Measurements from ENCODE around the gene PTGES2.
A peak's percentile ranks its signal among the peaks of the same experiment; 100 is the strongest.
"Not testable (repeated sequence)": the region's sequence is repeated elsewhere in the genome, so short reads cannot be mapped to it uniquely, and the experiment has no call there.

The PTGES2 gene

DNA sequence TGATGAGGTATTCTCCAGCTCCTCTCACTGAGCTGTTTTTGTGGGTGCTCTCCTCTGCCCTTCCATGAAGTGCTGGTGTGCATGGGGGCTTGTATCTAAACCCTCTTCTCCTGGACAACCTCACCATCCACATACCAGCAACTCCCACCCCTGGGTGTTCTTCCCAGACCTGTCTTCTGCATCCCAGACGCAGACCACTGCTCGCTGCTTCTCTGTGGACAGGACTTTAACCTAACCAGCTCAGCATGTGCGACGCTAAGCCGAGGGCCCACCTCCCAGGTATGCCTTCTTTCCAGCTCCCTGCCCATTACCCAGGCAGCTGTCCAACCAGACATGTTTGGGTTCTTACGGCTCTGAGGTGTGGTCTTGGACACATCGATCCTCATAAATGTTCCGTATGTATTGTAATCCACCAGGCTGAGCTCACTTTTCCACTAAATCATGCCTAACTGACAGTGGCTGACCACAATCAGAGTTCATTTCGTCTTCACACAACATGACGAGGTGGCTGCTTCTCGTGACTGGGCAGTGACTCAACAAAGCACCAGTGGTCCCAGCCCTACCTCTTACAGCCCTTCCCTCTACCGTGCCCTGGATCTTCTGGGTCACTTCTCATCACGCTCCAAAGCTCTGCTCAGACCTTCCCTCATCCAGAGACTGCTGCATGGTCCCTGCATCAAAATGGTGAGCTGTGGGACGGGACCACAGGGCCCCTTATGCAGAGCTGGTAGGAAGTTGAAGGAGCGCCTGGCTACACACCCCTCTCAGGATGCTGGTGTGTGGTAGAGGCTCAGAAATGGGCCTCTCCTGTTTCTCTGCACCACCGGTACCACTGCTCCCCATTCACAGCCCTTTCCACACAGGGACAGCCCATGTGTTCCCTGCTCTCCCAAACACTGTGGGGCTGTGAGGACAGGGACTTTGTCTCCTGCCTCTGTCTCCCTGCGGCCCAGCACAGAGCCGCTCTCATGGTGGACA is 9.6 kb upstream of the PTGES2 start:
- DNase-seq = no peak

DNA sequence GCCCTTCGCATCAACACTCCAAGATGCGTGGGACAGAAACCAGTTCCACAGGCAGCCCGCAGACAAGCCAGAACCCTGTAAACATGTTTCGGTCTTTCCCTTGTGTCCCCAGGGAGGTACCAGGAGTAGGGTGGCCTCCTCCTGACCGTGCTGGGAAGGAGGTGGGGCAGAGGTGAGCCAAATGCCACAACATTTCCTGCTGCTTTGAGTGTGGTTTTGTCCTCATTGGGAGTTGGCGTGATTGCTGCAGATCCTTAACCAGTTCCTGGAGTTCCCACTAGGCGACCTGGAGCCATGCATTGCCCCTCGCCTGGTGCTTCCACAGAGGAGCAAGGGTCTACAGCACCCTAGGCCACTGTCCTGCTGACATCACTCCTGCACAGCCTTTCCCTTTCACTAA is 8.0 kb upstream of the PTGES2 start:
- DNase-seq = not testable (repeated sequence)

DNA sequence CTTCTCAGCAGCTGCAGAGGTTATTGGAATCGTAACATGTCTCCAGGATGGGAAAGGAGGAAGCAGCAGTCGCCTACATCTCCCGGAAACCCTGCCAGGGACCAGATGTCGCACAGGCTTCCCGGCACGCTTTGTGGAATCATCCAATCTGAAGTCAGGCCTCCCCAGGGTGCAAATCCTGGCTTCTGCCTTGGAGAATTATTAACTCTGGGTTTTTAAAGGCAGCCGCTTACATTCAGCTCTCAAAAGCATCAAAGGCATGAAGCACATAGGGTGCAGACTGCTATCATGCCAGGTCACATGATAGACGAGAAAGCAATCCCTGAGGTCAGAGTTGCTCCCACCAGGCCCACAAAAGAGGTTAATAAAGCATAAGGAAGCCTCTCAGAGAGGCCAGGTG is 4.6 kb upstream of the PTGES2 start:
- not testable (repeated sequence) for DNase-seq

DNA sequence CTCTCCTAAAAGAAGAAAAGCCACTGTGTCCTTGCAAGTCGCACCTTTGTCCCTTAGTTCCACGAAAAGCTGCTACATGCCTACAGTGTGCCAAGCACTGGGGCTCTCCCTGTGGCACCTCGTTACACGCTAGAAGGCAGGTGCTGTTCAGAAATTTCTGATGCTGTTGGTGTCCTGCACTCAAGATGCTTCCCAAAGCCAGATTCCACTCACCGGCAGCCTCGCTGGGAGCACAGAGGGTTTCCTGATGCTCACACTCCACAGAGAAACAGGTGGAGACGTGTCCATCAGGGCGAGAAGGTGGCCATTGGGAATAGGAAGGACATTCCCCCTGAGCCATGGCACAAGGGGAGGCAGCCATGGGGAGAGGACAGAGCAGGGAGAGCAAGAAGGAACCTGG is 3.8 kb upstream of the PTGES2 start:
- DNase-seq = not testable (repeated sequence)

DNA sequence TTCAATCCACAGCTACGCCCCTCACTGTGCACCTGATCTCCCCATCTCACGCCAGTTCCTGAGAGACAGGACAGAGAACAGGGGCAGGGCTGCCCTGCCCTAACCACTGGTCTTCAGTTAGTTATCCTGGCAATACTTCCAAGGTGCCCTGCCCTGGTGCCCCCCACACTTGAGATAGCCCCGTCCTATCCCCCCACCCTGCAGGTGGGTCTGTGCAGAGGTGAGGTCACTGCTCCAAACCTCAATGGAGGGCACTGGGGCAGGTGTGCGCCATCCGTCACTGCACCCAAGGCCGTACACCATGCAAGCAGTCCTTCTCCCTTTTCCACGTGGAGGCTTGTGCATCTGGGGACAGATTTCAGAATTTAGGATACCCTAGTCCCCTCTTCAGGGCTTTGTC is 3.1 kb upstream of the PTGES2 start:
- DNase-seq = not testable (repeated sequence)

DNA sequence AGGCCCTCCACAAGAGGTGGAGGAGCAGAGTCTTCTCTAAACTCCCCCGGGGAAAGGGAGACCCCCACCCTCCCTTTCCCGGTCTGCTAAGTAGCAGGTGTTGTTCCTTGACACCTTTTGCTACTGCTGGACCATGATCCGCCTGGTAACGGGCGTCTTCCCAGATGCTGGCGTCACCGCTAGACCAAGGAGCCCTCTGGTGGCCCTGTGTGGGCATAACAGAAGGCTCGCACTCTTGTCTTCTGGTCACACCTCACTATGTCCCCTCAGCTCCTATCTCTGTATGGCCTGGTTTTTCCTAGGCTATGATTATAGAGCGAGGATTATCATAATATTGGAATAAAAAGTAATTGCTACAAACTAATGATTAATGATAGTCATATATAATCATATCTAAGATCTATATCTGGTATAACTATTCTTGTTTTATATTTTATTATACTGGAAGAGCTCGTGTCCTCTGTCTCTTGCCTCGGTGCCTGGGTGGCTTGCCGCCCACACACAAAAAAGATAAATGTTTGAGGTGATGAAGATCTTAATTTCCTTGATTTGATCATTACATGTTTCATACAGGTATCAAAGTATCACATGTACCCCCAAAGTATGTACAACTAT is 2.6 kb upstream of the PTGES2 start:
- DNase-seq = peak; percentile 68

DNA sequence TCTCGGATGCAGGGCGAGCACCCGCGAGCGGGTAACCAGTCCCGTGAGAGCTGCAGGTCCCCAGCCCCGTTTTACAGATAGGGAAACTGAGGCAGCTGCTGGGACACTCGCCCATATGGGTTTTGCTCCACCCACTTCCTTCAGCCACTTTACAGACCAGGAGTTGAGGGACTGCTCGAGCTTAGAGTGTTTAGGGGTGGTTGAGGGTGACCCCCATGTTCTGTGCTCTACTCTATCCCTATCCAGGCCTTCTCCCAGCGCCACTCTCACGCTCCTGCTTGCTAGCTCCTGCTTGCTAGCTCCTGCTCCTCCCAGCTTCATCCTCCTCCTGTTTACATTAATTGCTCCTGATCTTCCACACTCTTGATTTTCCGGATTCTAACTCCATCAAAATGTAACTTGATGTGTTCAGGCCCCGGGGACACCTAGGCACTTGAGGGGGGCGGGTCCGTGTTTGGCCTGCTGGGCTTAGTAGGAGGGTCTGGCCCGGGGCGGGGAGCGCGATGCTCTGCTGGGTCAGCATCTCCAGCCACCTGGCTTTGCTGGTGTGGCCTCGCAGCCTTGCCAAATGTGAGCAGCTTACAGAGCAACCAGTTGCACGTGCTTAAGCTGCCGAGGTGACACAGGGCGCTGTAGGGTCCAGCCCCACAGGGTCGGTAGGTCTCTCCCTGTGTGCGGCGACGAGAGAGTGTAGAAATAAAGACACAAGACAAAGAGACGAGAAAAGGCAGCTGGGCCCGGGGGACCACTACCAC is 1.5 kb upstream of the PTGES2 start:
- no peak for DNase-seq

DNA sequence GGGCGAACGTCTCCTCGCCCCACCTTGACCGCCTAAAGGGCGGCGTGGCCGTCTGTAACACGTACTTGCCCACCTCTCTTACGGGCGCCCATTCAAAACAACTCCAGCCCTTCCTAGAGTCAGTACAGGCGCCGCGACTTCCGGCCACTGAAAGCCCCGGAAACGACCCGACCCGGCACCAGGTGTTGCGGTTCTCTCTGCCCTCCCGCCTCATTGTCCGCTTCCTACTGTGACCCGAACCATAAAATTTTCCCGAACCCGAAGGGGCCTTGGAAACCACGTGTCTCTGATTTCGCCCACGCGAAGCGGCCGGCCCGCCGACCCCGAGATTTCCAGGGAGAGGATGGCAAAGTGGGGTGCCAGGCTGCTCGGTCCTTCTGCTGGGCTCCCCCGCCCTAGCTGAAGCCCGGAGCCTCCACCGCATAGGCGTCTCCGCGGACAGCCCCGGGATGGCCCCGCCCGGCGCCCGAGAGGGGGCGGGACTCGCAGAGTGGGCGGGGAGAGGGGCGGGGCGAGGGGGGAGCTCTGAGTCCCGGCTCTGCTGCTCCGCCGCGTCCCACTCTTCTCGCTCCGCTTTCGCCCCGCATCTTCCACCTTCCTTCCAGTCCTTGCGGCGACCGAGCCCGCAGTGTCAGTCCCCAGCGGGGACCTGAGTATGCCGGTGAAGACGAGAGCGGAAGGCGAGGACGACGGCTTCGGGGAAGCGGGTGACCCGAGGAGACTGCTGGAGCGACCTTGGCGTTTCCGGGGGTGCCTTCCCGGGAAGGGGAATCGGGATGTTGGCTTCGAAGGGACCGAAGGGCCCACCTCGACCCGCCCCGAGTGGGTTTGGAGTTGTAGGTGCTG is 684 bp upstream of the PTGES2 start:
- DNase-seq = peak; percentile 85

DNA sequence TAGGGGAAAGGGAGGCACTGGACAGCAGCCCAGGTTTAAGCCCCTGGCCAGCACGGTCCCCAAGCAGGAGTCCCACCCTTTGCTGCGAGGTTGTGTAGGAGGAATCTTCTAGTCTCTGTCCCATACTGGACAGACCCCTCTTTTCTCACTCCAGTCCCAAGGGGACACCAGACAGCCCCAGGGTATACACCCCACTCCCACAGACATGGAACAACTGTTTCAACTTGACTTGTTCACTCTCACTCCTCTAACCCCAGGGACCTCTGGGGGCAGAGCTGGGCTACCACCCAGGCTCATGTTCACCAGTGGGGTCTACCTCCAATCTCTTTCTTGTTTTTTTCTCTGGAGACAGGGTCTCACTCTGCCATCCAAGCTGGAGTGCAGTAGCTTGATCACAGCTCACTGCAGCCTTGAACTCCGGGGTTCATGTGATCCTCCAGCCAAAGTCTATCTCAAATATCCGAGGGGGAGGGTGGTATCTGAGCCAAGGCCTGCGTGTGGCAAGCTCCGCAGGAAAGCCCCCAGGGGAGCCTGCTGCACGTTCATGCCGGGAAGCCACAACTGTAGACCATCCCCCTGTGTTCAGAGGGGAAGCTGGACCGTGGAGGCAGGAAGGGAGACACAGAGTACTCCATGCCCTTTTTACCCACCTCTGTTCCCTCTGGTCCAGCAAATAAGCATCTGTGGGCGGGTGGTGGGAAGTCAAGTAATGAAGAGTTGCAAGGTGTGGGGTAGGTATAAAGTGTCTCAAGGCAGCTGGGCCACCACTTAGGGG is 1.8 kb downstream of the PTGES2 start:
- DNase-seq = no peak

DNA sequence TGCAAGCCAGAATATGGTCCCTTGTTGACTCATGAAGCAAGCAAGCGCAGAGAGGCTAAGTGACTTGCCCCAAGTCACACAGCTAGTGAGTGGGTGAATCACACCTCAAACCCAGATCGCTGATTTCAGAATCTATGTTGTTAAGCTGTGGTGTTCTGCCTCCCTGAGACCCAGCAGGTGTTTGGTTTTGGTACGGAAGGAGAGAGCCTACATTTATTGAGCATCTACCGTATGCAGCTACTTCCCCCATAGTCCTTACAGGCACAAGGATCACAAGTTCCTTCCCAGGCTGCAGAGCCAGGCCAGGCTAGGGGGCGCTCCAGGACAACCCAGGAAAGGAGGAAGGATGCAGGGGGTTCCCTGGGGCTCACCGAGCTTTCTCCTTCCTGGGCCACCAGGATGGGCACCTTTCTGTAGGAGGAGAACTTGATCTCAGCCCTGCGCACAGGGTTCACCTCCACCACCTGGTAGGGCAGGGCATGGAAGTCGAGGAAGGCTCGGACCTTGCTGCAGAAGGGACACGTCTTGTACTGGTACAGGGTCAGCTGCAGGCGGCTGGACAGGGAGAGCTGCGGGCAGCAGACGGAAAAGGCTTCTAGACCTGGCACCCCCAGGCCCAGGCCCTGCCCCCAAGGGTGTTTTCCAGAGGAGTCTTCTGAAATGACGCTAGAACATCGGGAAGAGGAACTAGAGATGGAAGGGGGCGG is 2.5 kb downstream of the PTGES2 start:
- DNase-seq = peak; percentile 44

DNA sequence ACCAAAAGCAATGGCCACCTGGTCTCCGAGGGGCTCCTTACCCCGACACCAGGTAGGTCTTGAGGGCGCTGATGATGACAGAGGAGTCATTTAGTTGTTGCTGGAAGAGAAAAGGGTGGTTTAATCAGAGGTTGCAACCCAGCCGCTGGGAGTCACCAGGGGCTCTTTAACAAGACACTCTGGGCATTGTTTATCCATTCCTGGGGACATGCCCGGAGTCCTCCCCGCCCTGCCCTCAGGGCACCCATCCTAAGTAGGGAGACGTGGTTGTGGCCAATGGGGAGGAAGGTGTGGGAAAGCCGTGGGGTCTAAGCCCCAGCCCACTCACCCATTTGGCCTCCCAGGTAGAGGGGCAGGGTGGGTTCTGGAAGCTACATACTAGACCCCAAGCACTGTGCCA is 3.1 kb downstream of the PTGES2 start:
- DNase-seq = no peak

DNA sequence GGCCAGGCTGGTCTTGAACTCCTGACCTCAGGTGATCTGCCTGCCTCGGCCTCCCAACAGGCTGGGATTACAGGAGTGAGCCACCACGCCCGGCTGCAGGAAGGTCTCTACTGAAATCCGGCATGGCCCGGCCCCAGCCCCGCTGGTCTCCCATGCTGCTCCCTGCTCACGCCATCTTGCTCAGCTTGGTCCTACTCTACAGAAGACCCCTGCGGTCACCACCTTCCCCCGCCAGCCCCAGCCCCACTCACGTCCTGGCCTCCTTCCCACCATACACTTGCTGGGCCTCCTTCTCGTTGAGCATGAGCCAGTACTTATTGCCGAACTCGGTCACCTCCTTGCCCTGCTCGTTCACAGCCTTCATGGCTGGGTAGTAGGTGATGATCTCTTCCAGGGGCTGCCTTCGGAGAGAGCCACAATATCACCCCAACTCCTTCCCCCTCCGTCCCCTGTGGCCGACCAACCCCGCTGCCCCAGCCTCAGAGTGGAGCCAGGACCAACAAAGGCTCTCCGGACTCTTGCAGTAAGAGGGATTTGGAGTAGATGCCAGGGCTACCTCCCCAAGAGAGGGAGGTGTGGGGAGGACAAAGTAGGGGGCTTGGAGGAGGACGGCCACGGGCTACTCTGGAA is 4.0 kb downstream of the PTGES2 start:
- no peak for DNase-seq

DNA sequence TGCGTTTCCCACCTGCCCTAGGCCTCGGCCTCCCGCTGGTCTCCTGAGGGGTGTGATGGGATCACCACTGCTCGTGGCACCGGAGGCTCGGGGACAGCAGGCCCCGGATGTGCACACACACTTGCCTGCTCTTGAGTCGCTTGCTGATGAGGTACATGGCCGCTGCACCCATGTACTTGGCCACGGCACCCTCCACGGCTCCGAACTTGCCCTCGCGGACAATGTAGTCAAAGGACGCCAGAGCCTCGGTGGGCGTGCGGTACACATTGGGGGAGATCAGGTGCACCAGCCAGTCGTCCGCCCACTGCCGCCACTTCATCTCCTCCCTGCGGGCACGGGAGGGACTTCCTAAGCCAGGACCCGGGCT is 4.7 kb downstream of the PTGES2 start:
- no peak for DNase-seq

DNA sequence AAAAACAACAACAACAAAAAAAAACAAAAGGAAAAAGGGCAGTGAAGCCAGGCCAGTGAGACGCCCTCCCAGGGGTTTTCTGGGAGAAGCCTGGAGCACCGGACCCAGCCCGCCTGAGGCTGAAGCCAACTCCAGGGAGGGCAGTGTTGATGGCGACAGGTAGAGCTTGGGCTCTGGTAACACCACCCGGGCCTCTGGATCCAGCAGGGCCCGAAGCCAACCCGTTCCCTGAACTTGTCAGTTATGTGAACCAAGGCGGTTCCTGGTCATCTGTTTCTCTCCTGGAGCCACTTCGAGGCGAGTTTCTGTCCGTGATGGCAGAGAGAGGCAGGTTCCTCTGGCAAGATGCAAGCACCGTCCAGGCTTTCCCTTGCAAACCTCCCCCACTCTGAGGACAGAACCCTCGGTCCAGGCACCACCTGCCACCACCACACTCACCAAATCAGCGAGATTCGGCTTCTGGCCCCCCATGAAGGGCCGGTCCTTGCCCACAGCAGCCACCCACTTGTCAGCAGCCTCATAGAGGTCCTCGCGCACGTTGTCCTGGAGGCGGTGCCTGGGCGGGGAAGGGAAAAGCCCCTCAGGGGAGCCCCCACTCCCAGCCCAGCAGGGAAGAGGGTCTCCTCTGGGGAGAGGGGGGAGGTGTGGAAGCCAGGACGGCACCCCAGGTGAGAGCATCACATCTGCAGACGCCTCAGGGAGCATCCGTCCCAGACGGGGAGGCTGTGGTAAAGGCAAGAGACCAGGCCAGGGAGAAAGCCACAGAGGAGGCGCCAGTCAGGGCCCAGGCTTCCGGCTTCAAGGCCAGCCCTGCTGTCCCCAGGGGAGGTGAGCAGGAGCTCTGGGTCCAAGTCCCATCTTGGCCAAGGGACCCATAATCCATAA is 5.4 kb downstream of the PTGES2 start:
- DNase-seq = no peak

DNA sequence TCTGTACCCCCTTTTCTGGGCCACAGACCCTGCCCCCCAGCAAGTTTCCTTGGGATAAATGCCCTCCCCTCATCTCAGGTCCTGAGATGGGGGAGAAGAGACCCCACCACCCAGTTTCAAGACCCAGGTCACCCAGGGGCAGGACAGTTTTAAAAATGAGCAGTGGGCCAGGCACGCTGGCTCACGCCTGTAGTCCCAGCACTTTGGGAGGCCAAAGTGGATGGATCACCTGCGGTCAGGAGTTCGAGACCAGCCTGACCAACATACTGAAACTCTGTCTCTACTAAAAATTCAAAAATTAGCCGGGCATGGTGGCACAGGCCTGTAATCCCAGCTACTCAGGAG is 6.1 kb downstream of the PTGES2 start:
- no peak for DNase-seq

DNA sequence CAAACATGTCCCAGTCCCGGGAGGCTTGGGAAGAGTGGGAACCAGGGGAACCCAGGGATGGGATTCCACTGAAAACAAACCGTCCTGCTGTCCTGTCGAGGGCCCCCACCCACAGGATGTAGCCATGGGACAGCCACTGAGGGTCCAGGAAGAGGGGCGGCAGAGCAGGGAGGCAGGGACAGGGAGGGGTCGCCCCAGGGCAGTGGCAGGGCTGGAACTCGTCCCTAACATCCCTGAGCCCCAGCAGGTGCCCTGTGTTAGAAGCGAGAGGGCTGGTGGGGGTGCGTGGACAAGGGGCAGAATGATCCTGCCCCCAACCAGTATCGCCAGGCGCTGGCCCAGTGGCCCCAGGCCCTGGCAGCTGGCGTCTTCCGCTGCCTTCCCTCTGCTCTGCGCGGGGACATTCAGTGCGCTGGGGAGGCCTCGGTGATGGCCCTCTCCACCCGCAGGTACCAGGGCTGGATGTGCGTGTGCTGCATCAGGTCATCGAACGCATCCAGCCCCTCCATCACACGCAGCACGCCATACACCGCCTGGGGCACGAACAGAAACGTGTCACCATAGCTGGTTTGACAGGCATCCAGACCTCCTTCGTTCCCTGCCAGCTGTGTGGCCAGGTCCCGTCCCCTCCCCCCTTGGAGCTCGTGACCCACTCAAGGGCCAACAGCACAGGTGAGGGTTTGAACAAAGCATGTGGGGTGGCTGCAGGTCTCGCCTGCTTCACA is 6.6 kb downstream of the PTGES2 start:
- DNase-seq = no peak

DNA sequence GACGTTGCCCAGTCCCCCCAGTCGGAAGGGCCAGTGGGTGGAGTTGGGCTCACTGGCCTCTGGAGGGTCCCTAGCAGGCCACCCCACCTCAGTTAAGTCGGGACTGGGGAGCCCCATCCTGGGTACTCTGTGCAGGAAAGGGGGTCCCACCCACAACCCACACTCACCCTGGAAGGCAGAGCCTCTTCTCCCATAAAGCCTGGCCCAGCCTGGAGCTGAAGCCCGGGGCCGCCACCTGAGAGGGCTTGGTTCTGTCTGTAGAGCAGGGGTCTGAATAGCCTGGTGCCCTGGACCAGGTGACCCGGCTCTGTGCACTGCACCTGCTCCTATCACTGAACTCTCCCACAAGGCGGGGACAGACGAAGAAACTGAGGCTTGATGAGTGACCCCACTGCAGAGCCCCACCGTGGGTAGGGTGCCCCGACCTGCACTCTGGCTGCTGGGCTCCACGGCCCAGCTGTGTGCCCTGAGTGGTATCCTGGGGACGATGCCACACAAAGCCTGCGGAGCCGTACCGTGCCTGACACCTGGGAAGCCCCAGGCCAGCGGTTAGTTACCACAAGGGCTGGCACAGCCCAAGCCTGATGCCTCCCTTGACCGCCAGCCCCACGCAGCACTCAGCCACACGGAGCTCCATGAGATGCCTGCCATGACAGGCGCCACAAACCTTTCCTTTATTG is 7.3 kb downstream of the PTGES2 start:
- no peak for DNase-seq

DNA sequence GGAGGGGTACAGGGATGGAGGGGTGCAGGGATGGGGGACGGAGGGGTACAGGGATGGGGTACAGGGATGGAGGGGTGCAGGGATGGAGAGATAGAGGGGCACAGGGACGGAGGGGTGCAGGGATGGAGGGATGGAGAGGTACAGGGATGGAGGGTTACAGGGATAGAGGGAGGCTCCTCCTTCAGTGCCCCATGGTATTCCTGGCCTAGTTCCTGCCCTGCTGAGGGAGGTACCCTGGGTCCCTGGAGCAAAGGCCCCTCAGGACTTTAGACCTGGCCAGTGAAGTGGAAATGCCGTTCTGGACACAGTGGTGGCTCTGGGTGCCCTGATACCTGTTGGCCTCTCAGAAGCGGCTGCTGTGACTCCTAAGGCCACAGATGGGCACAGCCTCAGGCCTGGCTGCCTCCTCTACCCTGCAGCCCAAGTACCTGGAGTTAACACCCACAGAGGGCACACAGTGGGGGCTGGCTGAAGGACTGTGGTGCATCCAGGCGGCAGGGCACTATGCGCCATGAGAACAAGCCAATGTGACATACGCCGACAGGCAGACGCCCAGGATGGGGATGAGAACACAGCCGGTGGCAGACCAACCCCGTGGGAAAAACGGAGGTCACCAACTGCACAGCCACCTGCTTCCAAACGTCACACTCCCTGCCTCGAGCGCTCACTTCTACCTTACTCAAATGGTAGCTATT is 8.4 kb downstream of the PTGES2 start:
- DNase-seq = no peak
